ENCODE measurements around the gene CDK5RAP3.

CDK5RAP3 gene

DNA sequence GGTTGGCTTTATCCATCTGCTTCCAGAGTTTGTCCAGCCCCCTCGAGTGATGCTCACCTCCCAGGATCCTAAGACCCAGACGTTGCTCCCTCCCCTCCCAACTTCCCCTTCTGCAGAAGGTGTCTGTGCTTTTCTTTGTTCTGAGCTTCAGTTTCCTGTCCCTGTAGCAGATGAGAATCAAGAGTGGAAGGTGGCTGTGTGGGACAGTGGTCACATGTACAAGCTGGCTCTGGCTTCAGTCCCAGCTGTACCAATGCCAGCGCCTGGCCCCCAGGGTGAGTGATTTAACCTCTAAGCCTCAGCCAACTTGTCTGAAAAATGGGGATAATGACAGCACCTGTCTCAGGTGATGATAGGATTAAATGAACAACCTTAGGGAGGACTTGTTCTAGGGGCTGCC is 21.0 kb upstream of the CDK5RAP3 start:
- DNase-seq = peak in 5 of 6 experiments; percentile 8 to 24 (median 13)

DNA sequence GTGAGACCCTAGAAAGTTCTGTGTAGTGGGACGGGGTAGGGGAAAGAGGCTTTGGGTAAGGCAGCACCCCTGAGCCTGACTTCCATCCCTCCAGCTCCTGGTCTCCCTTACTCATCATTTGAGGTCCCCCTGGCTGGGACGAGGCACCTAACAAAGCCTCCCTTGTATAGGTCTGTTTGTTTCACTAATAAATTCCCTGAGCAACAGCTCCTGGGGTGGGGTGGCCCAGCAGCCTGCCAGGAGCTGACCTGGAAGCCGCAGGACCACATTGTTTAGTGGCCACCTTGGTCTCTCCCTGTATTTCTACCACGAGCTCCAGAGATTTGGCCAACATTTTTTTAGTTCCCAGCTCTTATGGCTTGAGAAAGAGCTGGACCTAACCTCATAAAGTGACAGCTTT is 20.5 kb upstream of the CDK5RAP3 start:
- no peak for DNase-seq

DNA sequence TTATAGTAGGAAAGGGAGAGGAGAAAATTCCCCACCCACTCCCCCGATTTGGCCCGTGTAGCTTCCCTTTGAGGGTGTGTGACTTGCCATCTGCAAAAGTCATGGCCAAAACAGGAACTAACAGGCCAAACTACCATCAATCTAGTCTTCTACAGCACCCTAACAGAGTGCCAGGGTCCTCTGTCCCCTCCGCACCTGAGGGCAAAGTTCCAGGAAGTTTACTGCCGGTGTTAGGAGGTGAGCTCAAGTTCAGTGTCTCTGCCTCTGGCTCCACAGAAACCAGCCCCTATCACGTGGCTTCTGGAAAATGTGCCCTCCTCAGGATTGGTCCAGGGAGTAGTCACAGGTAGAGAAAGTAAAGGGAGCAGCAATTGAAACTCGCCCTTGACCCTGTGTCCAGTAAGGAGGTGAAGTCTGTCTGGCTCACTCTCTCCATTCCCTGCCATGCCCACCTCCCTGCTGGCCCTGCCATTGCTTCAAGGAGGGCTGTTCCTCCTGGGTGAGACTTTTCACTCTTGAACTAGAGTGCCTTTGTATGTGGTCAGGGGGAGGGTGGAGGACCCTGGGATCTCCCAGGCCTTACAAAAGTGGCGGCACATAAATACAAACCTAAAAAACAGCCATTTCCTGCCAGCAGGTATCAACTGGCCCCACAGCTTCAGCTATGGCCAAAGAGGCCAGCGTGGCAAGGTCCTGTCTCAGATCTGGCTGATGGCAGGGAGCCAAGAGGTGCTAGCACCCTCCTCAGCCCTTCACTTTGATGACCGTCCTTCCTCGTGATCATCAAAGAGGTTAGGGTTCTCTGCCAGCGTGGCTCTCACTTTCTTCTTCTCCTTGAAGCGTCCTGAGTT is 18.5 kb upstream of the CDK5RAP3 start:
- DNase-seq = no peak

DNA sequence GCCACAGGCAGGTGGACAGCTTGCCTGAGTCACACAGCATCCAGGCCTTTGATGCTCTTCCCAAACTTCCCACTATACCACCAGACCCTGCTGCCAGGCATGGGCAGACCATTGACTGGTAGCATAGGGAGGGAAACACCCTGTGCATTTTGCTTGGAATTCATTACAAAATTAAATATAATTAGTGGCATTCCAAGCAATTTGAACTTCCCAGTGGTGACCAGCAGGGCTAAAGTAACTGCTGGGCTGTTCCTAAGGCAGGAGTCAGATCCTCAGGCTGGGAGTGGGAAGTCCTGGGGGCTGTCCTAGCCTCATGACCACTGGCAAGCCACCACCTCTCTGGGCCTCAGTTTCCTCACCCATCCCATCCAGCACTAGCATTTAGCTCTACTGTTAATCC is 17.0 kb upstream of the CDK5RAP3 start:
- DNase-seq = no peak

DNA sequence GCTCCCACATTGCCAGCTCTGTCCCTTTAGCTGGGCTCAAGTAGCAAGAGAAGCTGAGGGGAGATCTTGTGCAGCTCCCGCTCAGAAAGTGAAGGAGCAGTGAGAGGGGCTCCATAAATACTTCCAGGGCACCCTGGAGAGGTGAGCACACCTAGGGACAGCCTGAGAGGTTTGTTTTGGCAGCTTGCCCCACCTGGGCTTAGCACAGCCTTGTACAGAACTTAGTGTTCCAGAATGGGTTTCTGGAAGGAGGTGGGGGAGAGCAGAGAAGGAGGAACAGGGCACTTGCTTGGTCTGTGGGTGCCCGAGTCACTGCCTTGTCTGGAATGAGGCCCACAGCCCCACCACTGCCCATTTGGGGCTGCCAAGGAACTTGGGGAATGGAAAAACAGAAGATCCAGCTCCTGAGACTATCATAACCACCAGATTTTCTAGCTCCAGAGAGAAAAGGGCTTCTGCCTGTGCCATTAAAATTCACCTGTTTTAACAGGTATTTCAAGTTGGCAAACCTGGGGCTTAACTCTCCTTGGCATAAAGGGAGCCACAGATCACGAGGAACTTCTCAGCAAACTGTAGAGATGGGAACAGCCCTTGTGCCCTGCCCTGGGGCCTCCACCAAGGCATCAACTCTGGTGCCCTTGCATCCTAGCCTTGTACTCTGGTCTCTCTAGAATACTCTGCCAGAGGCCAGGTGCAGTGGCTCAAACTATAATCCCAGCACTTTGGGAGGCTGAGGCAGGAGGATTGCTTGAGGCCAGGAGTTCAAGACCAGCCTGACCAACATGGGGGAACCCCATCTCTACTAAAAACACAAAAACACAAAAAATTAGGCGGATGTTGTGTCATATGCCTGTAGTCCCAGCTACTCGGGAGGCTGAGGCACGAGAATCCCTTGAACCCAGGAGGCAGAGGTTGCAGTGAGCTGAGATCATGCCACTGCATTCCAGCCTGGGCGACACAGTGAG is 15.1 kb upstream of the CDK5RAP3 start:
- no peak for DNase-seq

DNA sequence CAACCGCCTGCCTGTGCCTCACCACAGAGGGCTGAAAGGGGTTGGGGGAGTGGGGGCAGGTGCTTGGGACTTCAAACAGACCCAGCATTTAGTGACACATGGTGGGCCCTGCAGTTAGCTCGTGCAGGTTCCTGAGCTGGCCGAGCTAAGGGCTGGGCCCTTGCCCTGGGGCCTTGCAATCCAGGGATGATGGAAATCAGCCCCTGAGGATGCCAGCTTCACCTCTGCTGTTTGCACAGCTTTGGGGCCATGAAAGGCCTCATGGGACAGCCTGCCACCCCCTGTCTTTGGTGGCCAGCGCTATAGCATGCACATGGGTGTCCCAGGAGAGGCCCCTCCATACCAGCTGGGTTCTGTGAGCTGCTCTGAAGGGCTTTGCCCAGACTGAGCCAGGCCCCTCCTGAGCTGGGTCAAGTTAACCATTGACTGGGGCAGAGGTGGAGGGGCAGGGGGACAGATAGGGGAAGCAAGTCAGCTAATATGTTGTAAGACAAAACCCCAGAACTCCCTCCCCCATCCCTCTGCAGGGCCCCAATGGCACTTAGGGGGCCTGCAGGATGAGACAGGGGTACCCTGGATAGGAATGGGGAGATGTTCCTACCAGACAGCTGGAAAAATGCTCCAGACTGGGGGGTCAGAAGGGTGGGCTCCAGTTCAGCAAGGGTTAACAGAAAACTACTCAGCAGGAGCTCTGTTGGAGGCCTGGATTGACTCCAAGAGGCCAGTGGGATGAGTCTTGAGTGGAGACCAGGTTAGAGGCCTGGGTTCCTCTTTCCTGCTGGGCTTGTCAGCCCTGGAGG is 13.9 kb upstream of the CDK5RAP3 start:
- no peak for DNase-seq

DNA sequence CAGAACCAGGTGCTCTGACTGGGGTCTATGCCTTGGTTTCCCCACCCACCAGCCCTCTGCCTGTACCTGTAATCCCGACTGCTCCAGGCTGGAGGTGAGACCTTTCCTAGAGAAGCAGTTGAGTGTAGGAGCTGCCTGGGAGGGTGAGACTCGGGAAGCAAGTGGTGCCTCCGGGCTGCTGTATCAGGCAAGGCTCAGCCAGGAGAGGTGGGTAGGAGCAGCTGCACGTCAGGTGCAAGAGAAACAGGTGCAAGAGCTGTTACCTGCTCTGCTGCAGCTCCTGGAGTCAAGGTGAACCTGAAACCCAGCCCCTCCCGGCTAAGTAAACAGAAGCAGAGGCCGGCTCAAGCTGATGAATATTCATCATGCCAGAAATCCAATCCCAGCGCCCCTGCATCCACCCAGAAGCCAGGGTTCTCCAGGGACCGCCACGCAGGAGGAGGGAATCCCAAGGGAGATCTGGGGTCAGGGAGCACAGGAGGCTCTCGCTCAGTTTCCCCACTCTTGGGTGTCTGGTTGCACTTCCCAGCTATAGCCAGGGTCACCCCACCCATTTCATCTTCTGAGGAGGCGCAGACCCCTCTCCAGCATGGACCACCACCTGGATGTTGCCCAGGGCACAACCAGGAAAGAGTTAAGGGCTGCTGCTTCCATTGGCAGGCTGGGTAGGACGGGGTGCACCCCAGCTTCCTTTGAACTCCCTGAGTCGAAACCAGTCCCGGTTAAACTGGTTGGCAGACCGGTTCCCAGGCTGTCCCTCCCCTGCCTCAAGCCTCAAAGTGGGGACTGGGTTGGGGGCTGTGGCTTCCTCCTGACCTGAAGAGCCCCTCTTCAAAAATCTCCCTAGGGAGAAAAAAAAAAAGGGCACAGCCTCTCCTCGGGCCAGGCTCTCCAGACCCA is 13.1 kb upstream of the CDK5RAP3 start, which contains the start of gene PRR15L:
Gene PRR15L, minus strand, starts transcription at position 293 of the 900 bp plus-strand sequence. CDS start 4,649 bp downstream, outside the sequence.
- no peak for DNase-seq

DNA sequence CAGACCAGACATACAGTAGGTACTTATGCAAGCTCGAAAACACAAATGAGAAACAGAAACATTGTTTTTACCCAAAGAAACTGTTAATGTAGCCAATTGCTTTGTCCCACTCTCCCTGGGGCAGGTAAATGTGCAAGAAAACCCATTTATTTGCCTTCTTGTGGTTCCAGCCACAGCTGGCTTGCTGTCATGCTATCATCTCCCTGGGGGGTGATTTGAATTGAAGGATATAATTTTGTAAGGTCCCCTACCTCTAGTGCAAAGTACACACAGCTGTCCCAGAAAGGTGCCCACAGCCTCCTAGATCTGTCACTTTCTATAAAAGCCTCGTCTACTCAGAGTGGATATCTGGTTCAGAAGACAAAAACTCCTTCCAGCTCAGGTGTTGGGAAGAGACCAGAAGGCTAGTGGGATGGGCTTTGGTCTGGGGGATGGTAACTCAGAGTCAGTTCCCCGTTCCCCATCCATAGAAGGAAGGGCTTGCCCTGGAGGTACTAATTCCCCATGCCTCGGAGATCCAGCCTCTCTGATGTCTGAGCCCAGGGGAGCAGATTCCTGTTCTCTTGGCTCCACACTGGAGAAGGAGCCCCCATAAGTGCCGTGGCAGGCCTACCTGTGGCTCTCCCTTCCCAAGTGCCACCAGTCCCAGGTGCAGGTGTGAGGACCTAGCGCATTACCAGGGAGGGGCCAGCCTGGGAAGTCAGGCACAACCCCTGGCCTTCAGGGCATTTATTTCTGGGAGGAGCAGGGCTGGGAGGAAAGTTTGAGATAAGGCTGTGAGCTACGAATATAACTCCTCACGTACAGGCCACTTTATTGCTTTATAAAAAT is 10.9 kb upstream of the CDK5RAP3 start:
- DNase-seq = no peak

DNA sequence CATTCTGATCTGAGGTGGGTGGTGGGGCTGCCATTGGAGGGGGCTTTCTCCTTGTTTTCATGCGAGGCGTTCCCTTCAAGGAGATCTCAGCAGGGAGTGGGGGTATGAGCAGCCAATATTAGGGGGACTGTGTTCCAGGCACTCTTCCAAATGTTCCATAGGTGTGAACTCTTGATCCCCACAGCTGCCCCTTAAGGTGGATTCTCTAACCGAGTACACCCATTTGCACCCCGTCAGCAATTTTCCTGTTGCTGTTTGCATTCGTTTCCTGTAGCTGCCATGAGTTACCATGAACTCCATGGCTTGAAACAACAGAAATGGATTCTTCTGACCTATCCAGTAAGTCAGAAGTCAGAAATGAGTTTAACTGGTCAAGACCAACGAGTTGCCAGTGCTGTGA is 9.5 kb upstream of the CDK5RAP3 start:
- no peak for DNase-seq

DNA sequence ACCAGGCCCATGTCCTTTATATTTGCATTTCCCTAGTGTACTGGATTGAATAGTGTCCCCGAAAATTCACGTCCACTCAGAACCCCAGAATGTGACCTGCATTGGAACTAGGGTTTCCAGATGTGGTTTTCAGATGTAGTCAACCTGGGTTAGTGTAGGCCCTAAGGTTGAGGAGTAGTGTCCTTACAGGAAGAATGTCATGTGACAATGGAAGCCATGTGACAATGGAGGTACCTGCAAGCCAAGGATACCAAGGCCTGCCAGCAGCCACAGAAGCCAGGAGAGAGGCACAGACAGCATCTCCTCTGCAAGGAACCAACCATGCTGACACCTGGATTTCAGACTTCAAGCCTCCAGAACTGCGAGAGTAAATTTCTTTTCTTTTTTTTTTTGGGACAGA is 8.0 kb upstream of the CDK5RAP3 start:
- DNase-seq = no peak

DNA sequence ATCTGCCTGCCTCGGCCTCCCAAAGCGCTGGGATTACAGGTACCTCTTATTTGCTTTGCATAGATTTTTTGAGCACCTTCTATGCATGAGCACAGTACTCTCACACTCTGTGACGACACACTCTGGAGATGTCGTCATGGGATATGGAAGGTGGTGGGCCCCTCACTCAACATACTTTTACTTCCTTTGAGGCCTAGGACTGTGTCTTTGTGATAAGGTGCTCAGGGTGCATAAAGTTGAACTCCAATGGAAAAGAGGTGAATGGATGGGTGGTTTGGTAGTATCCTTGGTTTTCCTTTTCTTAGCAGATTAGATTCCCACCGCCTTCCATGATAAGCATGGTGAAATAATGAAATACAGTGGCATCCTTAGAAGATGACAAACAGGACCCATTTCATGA is 6.1 kb upstream of the CDK5RAP3 start:
- DNase-seq = no peak

DNA sequence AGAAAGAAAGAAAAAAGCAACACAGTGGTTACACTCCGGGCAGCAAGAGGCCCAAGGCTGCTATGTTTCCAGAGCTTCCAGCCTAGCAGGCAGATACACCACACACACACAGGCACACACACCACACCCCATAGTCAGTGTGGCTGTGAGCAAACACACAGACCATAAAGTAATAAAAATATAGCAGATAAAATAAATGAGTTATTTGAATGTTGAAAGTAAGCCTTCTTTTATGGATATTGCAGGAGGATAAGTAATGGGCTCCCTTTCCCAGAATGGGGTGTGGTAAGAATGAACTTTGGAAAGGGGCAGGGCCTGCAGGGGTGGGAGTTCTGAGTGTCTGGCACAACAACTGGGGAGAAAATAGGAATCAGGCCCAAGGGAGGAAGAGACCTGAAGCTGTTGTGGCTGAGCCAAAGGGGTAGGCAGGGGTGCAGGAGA is 4.8 kb upstream of the CDK5RAP3 start:
- DNase-seq = no peak

DNA sequence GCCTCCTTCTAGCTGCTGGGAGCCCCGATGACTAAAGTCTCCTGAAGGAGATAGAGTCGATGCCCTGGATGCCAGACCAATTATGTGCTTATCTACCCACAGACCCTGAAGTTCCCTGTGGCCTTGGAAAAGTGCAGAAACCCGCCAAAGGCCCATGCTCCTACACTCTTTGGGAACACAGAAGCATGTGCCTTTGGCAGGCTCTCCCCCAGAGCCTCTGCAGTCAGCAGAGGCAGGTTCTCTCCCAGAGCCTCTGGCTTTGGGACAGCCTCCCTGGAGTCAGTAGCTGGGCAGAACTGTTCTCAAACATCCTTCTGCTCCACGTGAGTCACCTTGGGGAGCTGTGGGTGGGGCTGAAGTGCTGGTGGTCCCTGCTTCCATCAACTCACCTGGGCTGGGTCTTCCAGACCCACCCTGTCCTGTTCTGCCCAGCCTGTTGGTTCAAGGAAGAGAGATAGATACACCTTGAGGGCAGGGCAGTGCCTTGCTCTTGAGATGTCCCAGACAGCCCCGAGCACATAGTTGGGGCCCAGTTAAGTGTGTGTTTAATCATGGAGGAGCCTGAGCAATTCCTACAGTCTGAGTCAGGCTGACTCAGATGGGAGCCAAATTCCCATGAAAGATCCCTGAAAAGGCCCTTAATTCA is 3.2 kb upstream of the CDK5RAP3 start:
- DNase-seq = no peak

DNA sequence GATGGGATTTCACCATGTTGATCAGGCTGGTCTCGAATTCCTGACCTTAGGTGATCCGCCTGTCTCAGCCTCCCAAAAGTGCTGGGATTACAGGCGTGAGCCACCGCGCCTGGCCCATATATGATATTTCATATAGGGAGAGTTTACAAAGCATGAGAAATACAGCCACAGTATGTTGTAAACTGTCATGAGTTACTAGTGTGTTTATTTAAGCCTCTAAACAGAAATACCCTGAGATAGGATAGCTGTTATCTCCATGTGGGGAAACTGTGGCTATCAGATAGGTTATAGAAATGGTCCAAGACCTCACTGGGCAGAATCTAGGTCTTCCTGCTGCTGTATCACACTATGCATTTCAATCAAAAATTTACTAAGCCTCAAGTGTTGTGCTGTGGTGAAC is 2.1 kb upstream of the CDK5RAP3 start:
- DNase-seq = no peak

DNA sequence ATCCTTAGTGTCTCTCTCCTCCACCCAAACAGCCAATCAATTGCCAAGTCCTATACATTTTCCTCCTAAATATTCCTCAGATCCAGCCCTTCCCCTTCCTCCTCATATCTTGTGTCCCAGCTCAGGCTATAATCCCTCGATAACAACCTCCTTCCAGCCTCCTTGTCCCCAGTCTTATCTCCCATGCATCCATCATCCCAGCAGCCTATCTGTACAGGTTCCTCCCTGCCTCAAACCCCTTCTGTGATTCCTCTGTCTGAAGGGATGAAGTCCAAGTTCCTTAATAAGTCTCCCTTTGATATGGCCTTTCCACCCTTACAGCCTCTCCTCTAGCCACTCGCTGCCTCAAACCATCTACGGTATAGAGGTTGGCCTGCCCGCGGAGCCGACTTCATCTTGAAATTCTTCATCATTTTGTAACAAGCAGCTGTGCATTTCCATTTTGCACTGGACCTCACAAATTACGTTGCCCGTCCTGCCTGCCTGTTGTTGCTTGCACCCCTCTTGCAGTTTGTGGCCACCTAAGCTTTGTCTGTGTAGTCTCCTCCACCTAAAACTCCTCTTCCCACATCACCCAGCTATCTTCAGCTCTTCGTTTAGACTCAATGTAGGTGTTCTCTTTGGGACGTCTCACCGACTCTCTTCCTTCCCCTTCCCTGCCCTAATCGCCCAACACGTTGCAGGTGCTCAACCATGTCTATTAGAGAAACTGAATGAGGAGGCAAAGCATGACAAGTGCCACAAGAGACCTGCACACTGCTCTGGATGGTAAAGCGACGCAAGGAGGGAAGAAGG is 786 bp upstream of the CDK5RAP3 start:
- no peak for DNase-seq

DNA sequence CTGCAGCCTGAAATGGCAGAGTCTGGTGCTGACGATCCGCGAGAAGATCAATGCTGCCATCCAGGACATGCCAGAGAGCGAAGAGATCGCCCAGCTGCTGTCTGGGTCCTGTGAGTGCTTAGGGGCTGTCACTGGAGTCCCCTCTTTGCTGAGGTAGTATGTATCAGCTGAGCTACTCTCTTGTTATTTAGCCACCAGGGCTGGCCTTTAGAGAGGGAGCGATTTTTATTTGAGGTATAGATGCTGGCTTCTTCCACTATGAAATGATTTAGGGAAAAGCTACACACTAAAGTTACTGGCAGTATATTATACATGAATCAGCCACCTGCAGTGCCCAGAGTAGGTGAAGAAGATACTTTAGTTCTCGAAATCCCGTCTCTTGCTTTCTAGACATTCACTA is 2.6 kb downstream of the CDK5RAP3 start:
- DNase-seq = no peak

DNA sequence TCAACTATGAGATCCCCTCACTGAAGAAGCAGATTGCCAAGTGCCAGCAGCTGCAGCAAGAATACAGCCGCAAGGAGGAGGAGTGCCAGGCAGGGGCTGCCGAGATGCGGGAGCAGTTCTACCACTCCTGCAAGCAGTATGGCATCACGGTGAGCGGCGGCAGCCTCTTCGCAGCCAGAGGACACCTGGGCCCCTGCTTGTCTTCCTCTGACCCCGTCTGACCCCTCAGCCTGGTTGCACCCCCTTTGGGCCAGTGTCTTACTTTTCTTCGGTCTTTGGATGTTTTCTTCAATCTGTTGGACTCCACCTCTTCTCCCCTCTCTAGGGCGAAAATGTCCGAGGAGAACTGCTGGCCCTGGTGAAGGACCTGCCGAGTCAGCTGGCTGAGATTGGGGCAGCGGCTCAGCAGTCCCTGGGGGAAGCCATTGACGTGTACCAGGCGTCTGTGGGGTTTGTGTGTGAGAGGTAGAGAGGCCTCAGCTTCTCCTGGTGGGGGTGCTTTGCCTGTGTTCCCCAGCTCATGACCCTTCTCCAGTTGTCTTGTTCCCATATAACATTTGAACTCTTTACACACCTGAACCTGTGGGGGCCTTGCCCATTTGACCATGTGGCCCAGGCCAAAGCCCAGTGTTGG is 4.4 kb downstream of the CDK5RAP3 start:
- DNase-seq = no peak

DNA sequence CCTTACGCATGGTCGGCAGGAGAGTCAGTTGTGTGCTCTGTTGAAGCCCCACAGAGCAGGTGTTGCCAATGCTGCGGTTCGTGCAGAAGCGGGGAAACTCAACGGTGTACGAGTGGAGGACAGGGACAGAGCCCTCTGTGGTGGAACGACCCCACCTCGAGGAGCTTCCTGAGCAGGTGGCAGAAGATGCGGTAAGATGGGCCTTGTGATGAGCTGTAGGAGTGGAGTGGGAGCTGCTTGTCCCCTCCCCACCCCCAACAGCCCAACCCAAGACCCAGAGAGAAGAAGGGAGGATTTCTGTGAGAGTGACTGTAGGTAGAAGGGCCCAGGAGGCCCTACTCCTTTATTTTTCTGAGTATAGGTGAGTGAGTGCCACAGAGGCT is 4.9 kb downstream of the CDK5RAP3 start:
- no peak for DNase-seq

DNA sequence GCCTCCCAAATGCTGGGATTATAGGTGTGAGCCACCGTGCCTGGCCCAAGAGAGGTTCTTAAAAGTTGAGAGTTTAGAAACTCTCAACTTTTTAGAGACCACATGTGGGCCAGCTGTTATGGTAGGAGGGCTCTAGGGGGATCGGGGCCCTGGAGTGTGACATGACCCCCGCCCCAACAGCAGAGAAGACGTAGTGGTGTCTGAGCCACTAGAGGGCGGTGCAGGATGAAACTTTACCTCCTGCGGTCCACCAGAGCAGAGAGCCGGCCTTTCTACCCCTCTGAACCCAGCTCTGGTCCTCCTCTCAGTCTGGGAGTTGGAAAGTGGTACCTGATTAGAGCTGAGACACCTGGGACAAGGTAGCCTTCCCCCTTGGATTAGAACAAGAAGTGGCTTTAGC is 7.4 kb downstream of the CDK5RAP3 start:
- DNase-seq = peak; percentile 2 to 18 (median 10)

All from stimulated activated naive CD4-positive, alpha-beta T cell (primary cell).